GM12874 (cell line): ENCODE results near the gene PSMG3.

ENCODE experiments used
- TF ChIP-seq, protein P1 (sequence below): IDR thresholded peaks from 2 replicates; pipeline ENCODE4 v1.5.1; 2011; ENCODE audit warnings: low read depth, mild to moderate bottlenecking, control low read depth, low read length, moderate library complexity; ENCODE audit not compliant: insufficient read depth

The PSMG3 gene

GRCh38 chr7:1539882-1540775, 29.7 kb downstream of the PSMG3 start:
- TF ChIP-seq, protein P1, sequence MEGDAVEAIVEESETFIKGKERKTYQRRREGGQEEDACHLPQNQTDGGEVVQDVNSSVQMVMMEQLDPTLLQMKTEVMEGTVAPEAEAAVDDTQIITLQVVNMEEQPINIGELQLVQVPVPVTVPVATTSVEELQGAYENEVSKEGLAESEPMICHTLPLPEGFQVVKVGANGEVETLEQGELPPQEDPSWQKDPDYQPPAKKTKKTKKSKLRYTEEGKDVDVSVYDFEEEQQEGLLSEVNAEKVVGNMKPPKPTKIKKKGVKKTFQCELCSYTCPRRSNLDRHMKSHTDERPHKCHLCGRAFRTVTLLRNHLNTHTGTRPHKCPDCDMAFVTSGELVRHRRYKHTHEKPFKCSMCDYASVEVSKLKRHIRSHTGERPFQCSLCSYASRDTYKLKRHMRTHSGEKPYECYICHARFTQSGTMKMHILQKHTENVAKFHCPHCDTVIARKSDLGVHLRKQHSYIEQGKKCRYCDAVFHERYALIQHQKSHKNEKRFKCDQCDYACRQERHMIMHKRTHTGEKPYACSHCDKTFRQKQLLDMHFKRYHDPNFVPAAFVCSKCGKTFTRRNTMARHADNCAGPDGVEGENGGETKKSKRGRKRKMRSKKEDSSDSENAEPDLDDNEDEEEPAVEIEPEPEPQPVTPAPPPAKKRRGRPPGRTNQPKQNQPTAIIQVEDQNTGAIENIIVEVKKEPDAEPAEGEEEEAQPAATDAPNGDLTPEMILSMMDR: no peak

DNA sequence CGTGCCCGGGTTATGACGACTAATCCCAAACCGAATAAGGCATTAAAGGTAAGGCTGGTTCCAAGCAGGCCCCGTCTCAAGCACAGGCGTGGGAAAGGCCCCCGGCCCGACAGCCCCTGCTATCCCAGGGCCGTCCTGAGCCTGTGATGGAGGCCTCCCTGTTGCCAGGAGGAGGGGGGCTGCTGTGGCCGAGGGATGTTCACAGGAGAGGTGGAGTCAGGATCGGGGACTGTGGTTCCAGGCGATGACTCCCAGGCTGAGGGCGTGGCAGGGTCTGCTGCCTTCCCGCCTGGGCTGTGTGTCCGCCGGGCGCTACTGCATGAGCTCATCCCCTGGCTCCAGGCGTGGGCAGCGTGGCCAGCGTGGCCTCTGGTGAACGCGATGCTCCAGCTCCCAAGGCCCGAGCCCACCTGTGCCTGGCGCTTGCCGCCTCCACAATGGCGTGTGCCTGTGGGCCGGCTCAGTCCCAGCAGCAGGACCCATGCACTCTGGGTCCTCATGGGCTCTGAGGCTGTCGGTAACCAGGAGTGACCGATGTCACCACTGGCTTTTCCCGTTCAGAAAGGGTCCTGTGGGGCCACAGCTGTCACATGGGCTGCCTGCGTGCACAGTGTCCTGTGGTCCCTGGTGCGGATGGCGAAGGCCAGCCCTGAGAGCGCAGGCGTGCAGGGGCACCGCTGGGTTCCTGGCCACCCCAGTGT, 30.5 kb downstream of the PSMG3 start:
- TF ChIP-seq, protein P1: no peak

- TF ChIP-seq, protein P1: no peak
These were observed 31.2 kb downstream of the PSMG3 start for GRCh38 chr7:1538544-1539180.

DNA sequence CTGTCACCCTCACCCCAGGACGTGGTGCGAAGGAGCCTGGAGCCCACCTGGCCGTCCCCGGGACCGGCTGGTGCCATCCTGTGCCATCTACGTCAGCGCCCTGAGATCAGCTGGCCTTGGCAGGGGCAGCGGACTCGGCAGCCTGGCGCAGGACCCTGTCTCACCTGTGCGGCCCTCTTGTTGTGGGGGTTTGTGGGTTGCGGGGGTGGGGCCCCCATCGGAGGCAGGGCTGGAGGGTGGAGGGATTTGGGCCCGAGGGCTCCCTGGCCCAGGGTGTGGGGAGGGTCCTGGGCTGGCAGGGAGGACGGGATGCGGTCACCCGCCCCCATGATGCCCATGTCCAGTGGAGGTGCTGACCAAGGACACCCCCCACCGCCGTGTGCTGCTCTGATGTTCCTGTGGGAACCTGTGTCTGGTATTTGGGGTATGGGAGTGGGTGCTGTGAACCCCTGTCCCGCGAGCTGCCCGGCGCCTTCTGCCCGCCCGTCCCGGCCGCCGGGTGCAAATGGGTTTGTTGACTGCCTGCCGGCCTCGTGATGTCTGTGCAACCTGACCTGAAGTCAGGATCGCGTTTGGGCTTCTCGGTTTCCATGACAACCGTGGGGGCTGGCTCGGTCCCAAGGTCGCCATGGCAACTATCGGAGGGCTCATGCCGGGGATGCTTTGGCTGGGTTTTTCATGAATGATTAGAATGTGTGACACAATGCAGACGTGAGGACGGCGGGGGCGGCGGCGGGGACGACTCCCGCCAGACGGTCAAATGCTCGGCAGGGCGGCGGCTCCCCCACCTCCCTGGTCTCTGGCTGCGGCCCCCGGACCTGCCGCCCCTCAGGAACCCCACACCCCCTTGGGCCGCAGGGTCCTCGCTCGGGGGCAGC, 32.1 kb downstream of the PSMG3 start:
- TF ChIP-seq, protein P1: no peak

GRCh38 chr7:1536743-1537534, 32.9 kb downstream of the PSMG3 start:
- TF ChIP-seq, protein P1: no peak

GRCh38 chr7:1536455-1536742, 33.4 kb downstream of the PSMG3 start:
- TF ChIP-seq, protein P1: no peak
